ENCODE results near the gene CDK5. TPM values are rescaled to one million over a fixed set of nuclear protein-coding genes. Genes with fewer than 3 reads are reported as not detected.
A peak's percentile ranks its signal among the peaks of the same experiment; 100 is the strongest.

The CDK5 gene
- total and polyA plus RNA-seq, 9 of the 15 experiments (the other 6 are each of a cell fraction or from before 2014, with no cell fraction given), result 3.2 to 38.0 (median 27.5) TPM

DNA sequence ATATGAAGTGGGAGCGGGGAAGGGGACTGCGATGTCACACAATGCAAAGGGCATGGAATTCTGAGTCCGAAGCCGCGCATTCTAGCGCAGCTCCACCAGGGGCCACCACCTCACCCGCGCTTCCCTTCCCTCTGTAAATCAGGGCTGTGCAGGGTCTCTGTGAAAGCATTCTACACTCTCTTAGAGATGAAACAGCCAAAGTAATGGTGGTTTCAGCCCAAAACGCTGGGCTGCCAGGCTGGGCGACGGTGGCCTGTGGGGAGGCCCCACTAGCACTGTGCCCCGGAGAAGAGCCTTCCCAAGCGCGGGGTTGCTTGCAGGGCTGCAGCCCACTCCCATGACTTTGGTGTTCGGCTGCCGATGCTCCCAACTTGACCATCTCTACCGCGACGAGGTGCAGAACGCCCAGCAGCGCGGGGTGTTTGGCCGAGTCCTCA lies 44.8 kb downstream of the CDK5 start:
- in situ Hi-C loops (cut with MboI), result no loop called here
- no peaks in the 10 kb centered on the region for H3K9me1 ChIP-seq (ENCODE audit: control insufficient read depth, insufficient read depth, low read length)
- WGBS (ENCODE audit: insufficient coverage, low coverage, missing lambda C conversion rate), result 79% methylated on average over 23 of the region's 23 CpGs
- FAIRE-seq, result peak; percentile 57
- H3K4me2 ChIP-seq (ENCODE audit: insufficient read depth, low read length), result peak overlapping the region; percentile 69
- POLR2A ChIA-PET, result interaction anchor here (0.6 to 8.4 kb wide), 5 partner anchors 11 to 215 kb away, joined by 3 to 146 read pairs (median 3); partner anchors contain the start of genes ABCB8 and ATG9B
- peak overlapping the region; percentile 56; the same call in 2 of the 3 replicates for H3K27ac ChIP-seq (ENCODE audit: extremely low read depth, low read depth, low read length)
- intact Hi-C loops (cut with micrococcal nuclease), result loop anchor here (10.0 kb wide), 1 partner anchor 162 kb away; no protein-coding TSS in a partner anchor
- no peaks in the 10 kb centered on the region for H4K20me1 ChIP-seq (replicated peaks; ENCODE audit: control insufficient read depth, insufficient read depth, low read length)
- peaks cover 40% of the 10 kb centered on the region; the same call in 2 of the 3 replicates for H3K36me3 ChIP-seq (ENCODE audit: control insufficient read depth, insufficient read depth, low read length)
- peak overlapping the region; percentile 40 to 77; a peak in 3 of 4 replicates for H3K9ac ChIP-seq (ENCODE audit: insufficient read depth in 1 of 2, low read depth in 2 of 2, low read length in 2 of 2)
- CTCF ChIA-PET (ENCODE audit: low intra/inter-chr PET ratio), result interaction anchor here (1.4 to 1.6 kb wide), 2 partner anchors 8 to 98 kb away, joined by 4 to 5 read pairs; no protein-coding TSS in a partner anchor
- no peak for ATAC-seq
- H3K4me1 ChIP-seq (replicated peaks in 1 of 2; ENCODE audit: control insufficient read depth in 2 of 2, insufficient read depth in 2 of 2, low read length in 2 of 2), result peaks cover 40 to 84% of the 10 kb centered on the region in 2 experiments
- peak; percentile 46 to 72 (median 62) for DNase-seq (ENCODE audit: extremely low read depth in 1 of 4, low spot score in 3 of 4)
- no peaks in the 10 kb centered on the region; a peak in 1 of 5 replicates for H3K27me3 ChIP-seq (ENCODE audit: control insufficient read depth in 2 of 2, insufficient read depth in 2 of 2, low read length in 2 of 2)
- BruUV-seq (replicated peaks), result no TSS peak
- H3K4me3 ChIP-seq, result no peak overlapping the region; the same call in 1 of the 2 replicates
- H3K9me3 ChIP-seq (replicated peaks; ENCODE audit: control insufficient read depth, insufficient read depth, low read depth, low read length), result no peaks in the 10 kb centered on the region
- H3K79me2 ChIP-seq (ENCODE audit: control insufficient read depth, insufficient read depth, low read length), result peaks cover 45% of the 10 kb centered on the region
- no peak overlapping the region for H2AFZ ChIP-seq (ENCODE audit: low read depth, low read length)
- TF ChIP-seq ZKSCAN8 (CRISPR knock-in tag; IDR thresholded peaks at IDR 0.05) (no peak), NFIC (IDR thresholded peaks at IDR 0.05) (0 out of 2 replicates have a peak, but pooled peaks have one; percentile 5), CHD1 (IDR thresholded peaks at IDR 0.05; ENCODE audit: low read length) (no peak), NCOA1 (IDR thresholded peaks at IDR 0.05; ENCODE audit: low read depth) (no peak), HMG20A (CRISPR knock-in tag; conservative IDR thresholded peaks at IDR 0.05) (no peak), ZNF584 (CRISPR knock-in tag; IDR thresholded peaks at IDR 0.05; ENCODE audit: low read depth) (no peak), EHMT2 (IDR thresholded peaks at IDR 0.05) (no peak), ZNF23 (CRISPR knock-in tag; IDR thresholded peaks at IDR 0.05) (no peak)
- TF ChIP-seq, protein P1, sequence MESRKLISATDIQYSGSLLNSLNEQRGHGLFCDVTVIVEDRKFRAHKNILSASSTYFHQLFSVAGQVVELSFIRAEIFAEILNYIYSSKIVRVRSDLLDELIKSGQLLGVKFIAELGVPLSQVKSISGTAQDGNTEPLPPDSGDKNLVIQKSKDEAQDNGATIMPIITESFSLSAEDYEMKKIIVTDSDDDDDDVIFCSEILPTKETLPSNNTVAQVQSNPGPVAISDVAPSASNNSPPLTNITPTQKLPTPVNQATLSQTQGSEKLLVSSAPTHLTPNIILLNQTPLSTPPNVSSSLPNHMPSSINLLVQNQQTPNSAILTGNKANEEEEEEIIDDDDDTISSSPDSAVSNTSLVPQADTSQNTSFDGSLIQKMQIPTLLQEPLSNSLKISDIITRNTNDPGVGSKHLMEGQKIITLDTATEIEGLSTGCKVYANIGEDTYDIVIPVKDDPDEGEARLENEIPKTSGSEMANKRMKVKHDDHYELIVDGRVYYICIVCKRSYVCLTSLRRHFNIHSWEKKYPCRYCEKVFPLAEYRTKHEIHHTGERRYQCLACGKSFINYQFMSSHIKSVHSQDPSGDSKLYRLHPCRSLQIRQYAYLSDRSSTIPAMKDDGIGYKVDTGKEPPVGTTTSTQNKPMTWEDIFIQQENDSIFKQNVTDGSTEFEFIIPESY (CRISPR knock-in tag; IDR thresholded peaks at IDR 0.05), result peak; percentile 92
- TF ChIP-seq, protein P2, sequence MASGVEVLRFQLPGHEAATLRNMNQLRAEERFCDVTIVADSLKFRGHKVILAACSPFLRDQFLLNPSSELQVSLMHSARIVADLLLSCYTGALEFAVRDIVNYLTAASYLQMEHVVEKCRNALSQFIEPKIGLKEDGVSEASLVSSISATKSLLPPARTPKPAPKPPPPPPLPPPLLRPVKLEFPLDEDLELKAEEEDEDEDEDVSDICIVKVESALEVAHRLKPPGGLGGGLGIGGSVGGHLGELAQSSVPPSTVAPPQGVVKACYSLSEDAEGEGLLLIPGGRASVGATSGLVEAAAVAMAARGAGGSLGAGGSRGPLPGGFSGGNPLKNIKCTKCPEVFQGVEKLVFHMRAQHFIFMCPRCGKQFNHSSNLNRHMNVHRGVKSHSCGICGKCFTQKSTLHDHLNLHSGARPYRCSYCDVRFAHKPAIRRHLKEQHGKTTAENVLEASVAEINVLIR (CRISPR knock-in tag; IDR thresholded peaks at IDR 0.05), result no peak
- TF ChIP-seq, protein P3, sequence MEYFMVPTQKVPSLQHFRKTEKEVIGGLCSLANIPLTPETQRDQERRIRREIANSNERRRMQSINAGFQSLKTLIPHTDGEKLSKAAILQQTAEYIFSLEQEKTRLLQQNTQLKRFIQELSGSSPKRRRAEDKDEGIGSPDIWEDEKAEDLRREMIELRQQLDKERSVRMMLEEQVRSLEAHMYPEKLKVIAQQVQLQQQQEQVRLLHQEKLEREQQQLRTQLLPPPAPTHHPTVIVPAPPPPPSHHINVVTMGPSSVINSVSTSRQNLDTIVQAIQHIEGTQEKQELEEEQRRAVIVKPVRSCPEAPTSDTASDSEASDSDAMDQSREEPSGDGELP (CRISPR knock-in tag; IDR thresholded peaks at IDR 0.05; ENCODE audit: borderline replicate concordance), result peak; percentile 47; the same call in 1 of the 2 replicates
- TF ChIP-seq, protein P4, sequence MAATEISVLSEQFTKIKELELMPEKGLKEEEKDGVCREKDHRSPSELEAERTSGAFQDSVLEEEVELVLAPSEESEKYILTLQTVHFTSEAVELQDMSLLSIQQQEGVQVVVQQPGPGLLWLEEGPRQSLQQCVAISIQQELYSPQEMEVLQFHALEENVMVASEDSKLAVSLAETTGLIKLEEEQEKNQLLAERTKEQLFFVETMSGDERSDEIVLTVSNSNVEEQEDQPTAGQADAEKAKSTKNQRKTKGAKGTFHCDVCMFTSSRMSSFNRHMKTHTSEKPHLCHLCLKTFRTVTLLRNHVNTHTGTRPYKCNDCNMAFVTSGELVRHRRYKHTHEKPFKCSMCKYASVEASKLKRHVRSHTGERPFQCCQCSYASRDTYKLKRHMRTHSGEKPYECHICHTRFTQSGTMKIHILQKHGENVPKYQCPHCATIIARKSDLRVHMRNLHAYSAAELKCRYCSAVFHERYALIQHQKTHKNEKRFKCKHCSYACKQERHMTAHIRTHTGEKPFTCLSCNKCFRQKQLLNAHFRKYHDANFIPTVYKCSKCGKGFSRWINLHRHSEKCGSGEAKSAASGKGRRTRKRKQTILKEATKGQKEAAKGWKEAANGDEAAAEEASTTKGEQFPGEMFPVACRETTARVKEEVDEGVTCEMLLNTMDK (IDR thresholded peaks at IDR 0.05; ENCODE audit: borderline replicate concordance, insufficient read depth, low read depth, low read length, poor library complexity, severe bottlenecking), result peak; percentile 32

Measured in K562 (cell line).